HepG2 (cell line): ENCODE results near the gene DEFB121. TPM values are rescaled to one million over a fixed set of nuclear protein-coding genes. Genes with fewer than 3 reads are reported as not detected.
A peak's percentile ranks its signal among the peaks of the same experiment; 100 is the strongest.

Experiments used
- ASH2L ChIP-seq: fragments of 300-600, 200-600 bp; sonication (generic); IDR thresholded peaks from 2 replicates; pipeline ENCODE4 v1.7.0; 2017; ENCODE audit warnings: low read depth, mild to moderate bottlenecking, moderate library complexity, mixed read lengths, low read length; ENCODE audit not compliant: insufficient read length
- HNF4A ChIP-seq: sonication (generic); formaldehyde crosslinking; IDR thresholded peaks from 2 replicates; pipeline ENCODE4 v1.4.0; 2020; ENCODE audit warnings: missing genetic modification reagents
- HNF4G ChIP-seq, 2 experiments: sonication (generic) in 1 of 2; formaldehyde crosslinking in 1 of 2; IDR thresholded peaks; 2 replicates each; pipeline versions ENCODE4 v1.4.0 to v1.6.1; 2011 to 2020; ENCODE audit warnings: borderline replicate concordance in 2 of 2, low read depth in 2 of 2, mild to moderate bottlenecking in 2 of 2, low read length in 1 of 2, missing genetic modification reagents in 1 of 2, moderate library complexity in 1 of 2
- NCOA2 ChIP-seq: sonication (generic); formaldehyde crosslinking; IDR thresholded peaks from 2 replicates; pipeline ENCODE4 v1.8.0; 2022; ENCODE audit warnings: inconsistent platforms
- NCOR1 ChIP-seq: fragments of 200-600 bp; sonication (generic); IDR thresholded peaks from 2 replicates; pipeline ENCODE4 v1.7.0; 2017; ENCODE audit warnings: antibody characterized with exemption, low read length, borderline replicate concordance
- NR2F6 ChIP-seq, 2 experiments: IDR thresholded peaks; 2 replicates each; pipeline ENCODE4 v1.6.1; 2016; ENCODE audit warnings: antibody characterized with exemption in 1 of 2, mild to moderate bottlenecking in 1 of 2
- PHF21A ChIP-seq: sonication (generic); formaldehyde crosslinking; IDR thresholded peaks from 2 replicates; pipeline ENCODE4 v1.5.0; 2020; ENCODE audit warnings: mild to moderate bottlenecking, missing genetic modification reagents
- POLR2G ChIP-seq: fragments of 200-400 bp; formaldehyde crosslinking; IDR thresholded peaks from 2 replicates; pipeline ENCODE4 v1.6.1; 2018; ENCODE audit warnings: mild to moderate bottlenecking, low read depth, low read length, moderate library complexity
- RBFOX2 ChIP-seq: fragments of 200-400 bp; formaldehyde crosslinking; IDR thresholded peaks from 2 replicates; pipeline ENCODE4 v1.6.1; 2017; ENCODE audit warnings: low read depth, mild to moderate bottlenecking, low read length
- SOX13 ChIP-seq, 3 experiments: fragments of 450-650 bp in 1 of 3; sonication (generic) in 1 of 3; formaldehyde crosslinking in 1 of 3; IDR thresholded peaks in 2 of 3; conservative IDR thresholded peaks in 1 of 3; 2 replicates each; pipeline versions ENCODE4 v1.5.0 to v1.6.1; 2016 to 2020; ENCODE audit warnings: antibody characterized with exemption in 1 of 3, mild to moderate bottlenecking in 1 of 3, missing compliant biosample characterization in 1 of 3, missing genetic modification reagents in 1 of 3, moderate library complexity in 1 of 3
- SOX5 ChIP-seq: IDR thresholded peaks from 2 replicates; pipeline ENCODE4 v1.6.1; 2016; ENCODE audit warnings: borderline replicate concordance
- SRSF9 ChIP-seq: fragments of 200-400 bp; formaldehyde crosslinking; IDR thresholded peaks from 2 replicates; pipeline ENCODE4 v1.6.1; 2018; ENCODE audit warnings: borderline replicate concordance, mild to moderate bottlenecking, low read depth, low read length; ENCODE audit not compliant: insufficient read depth, poor library complexity, severe bottlenecking
- TCF7 ChIP-seq: sonication (generic); IDR thresholded peaks from 2 replicates; pipeline ENCODE4 v1.6.1; 2016; ENCODE audit warnings: antibody characterized with exemption, low read depth
- TCF7L2 ChIP-seq: IDR thresholded peaks from 2 replicates; pipeline ENCODE4 v1.6.1; 2011; ENCODE audit warnings: mild to moderate bottlenecking, low read depth, low read length, moderate library complexity
- ZFX ChIP-seq: sonication (generic); formaldehyde crosslinking; IDR thresholded peaks from 2 replicates; pipeline ENCODE4 v1.4.0; 2020; ENCODE audit warnings: mild to moderate bottlenecking, low read depth, missing genetic modification reagents, moderate library complexity
- ZNF331 ChIP-seq: sonication (generic); formaldehyde crosslinking; IDR thresholded peaks from 2 replicates; pipeline ENCODE4 v1.4.0; 2020; ENCODE audit warnings: missing genetic modification reagents
- polyA plus RNA-seq, 8 experiments: library from polyadenylated mRNA; depleted of rRNA in 3 of 8; stranded (reverse) in 7 of 8; unstranded in 1 of 8; fragments of >200 nt; fragmentation: Illumina TruSeq in 4 of 8; extraction: Trizol in 4 of 8; gene quantifications; 2 replicates each; pipeline versions ENCODE4 v1.2.1 to v1.2.3, GENCODE V29; 2011 to 2016; ENCODE audit warnings: low read depth in 4 of 8, missing spikeins in 1 of 8, mixed read lengths in 1 of 8; ENCODE audit not compliant: insufficient read depth in 1 of 8
- total RNA-seq, 5 experiments: library from RNA; depleted of rRNA; stranded (reverse); fragments of >200 nt; fragmentation: Illumina TruSeq; extraction: Trizol; gene quantifications; 2 replicates each; pipeline ENCODE4 v1.2.3, GENCODE V29; 2016; ENCODE audit warnings: low read depth in 1 of 5
- TF ChIP-seq, protein P1 (sequence below): sonication (generic); formaldehyde crosslinking; IDR thresholded peaks from 2 replicates; pipeline ENCODE4 v1.8.1; 2023; ENCODE audit warnings: mild to moderate bottlenecking, inconsistent platforms, moderate library complexity, missing genetic modification reagents, borderline replicate concordance
- TF ChIP-seq, protein P2 (sequence below): sonication (generic); formaldehyde crosslinking; IDR thresholded peaks from 2 replicates; pipeline ENCODE4 v1.8.1; 2023; ENCODE audit warnings: mild to moderate bottlenecking, missing genetic modification reagents
- TF ChIP-seq, protein P3 (sequence below): sonication (generic); formaldehyde crosslinking; IDR thresholded peaks from 2 replicates; pipeline ENCODE4 v1.4.0; 2020; ENCODE audit warnings: missing genetic modification reagents
- TF ChIP-seq, protein P4 (sequence below): sonication (generic); formaldehyde crosslinking; IDR thresholded peaks from 2 replicates; pipeline ENCODE4 v1.5.0; 2020; ENCODE audit warnings: mild to moderate bottlenecking, missing genetic modification reagents, moderate library complexity

The DEFB121 gene
- total and polyA plus RNA-seq, 2 of the 13 experiments (the other 11 are each of a cell fraction or from before 2014, with no cell fraction given), result not detected

DNA sequence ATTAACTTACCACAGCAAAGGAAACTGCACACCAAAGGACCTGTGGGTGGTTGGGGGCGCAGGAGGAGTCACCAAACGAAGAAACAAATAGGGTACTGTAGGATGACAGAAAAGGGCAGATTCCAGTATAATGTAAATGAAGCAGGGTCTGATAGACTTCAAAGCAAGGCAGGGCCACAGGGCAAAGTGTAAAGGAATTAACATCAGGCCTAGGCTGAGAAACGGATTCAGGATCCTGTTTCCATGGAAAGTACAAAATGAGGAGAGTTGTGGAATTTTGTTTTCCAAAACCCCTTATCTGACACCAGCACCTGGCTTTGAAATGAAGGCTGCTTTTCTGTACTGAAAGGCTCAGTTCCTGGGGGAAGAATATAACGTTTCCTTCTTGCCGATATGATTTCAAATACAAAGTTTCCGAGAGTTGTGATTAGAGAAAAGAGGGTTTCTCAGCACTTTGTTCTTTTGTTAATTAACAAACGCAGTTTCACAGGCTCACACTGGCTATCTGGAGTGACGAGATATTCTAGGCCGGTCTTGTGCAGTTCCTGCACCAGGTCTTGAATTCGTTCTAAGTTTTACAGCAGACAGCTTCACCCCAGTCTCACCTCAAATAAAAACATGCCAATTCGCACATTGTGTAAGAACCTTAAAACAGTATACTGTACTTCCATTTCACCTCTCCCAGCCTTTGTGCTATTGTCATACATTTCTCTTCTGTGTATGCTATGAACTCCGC, 40.2 kb upstream of the DEFB121 start (continued):
- TF ChIP-seq HNF4G (IDR thresholded peaks at IDR 0.05; ENCODE audit: borderline replicate concordance, low read depth, low read length) (peak; percentile 41; the same call in 1 of the 2 replicates), HNF4G (CRISPR knock-in tag; IDR thresholded peaks at IDR 0.05; ENCODE audit: borderline replicate concordance, low read depth) (no peak), PHF21A (CRISPR knock-in tag) (peak; percentile 48; the same call in 1 of the 2 replicates), NR2F6 (IDR thresholded peaks at IDR 0.05) (0 out of 2 replicates have a peak, but pooled peaks have one; percentile 38), NR2F6 (CRISPR knock-in tag; IDR thresholded peaks at IDR 0.05) (peak; percentile 53; the same call in 1 of the 2 replicates), ZNF331 (CRISPR knock-in tag) (0 out of 2 replicates have a peak, but pooled peaks have one; percentile 37), ZFX (peak; percentile 61; the same call in 1 of the 2 replicates), TCF7 (peak; percentile 74), RBFOX2 (peak; percentile 60; the same call in 1 of the 2 replicates), SOX13 (IDR thresholded peaks at IDR 0.05) (no peak), SOX13 (CRISPR knock-in tag; conservative IDR thresholded peaks at IDR 0.05 in 1 of 2, IDR thresholded peaks at IDR 0.05 in 1 of 2) (peak in 1 of 2 experiments; percentile 53; a peak in 1 of 4 replicates), POLR2G (0 out of 2 replicates have a peak, but pooled peaks have one; percentile 37), TCF7L2 (peak; percentile 59; the same call in 1 of the 2 replicates), NCOA2 (CRISPR knock-in tag) (peak; percentile 29; the same call in 1 of the 2 replicates), SRSF9 (no peak), SOX5 (CRISPR knock-in tag) (peak; percentile 14; the same call in 1 of the 2 replicates), ASH2L (peak; percentile 34), NCOR1 (peak; percentile 67; the same call in 1 of the 2 replicates), HNF4A (peak; percentile 33; the same call in 1 of the 2 replicates)
- TF ChIP-seq, protein P1, sequence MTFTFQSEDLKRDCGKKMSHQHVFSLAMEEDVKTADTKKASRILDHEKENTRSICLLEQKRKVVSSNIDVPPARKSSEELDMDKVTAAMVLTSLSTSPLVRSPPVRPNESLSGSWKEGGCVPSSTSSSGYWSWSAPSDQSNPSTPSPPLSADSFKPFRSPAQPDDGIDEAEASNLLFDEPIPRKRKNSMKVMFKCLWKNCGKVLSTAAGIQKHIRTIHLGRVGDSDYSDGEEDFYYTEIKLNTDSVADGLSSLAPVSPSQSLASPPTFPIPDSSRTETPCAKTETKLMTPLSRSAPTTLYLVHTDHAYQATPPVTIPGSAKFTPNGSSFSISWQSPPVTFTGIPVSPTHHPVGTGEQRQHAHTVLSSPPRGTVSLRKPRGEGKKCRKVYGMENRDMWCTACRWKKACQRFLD (CRISPR knock-in tag), result no peak
- TF ChIP-seq, protein P2, sequence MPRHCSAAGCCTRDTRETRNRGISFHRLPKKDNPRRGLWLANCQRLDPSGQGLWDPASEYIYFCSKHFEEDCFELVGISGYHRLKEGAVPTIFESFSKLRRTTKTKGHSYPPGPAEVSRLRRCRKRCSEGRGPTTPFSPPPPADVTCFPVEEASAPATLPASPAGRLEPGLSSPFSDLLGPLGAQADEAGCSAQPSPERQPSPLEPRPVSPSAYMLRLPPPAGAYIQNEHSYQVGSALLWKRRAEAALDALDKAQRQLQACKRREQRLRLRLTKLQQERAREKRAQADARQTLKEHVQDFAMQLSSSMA (CRISPR knock-in tag), result no peak
- TF ChIP-seq, protein P3, sequence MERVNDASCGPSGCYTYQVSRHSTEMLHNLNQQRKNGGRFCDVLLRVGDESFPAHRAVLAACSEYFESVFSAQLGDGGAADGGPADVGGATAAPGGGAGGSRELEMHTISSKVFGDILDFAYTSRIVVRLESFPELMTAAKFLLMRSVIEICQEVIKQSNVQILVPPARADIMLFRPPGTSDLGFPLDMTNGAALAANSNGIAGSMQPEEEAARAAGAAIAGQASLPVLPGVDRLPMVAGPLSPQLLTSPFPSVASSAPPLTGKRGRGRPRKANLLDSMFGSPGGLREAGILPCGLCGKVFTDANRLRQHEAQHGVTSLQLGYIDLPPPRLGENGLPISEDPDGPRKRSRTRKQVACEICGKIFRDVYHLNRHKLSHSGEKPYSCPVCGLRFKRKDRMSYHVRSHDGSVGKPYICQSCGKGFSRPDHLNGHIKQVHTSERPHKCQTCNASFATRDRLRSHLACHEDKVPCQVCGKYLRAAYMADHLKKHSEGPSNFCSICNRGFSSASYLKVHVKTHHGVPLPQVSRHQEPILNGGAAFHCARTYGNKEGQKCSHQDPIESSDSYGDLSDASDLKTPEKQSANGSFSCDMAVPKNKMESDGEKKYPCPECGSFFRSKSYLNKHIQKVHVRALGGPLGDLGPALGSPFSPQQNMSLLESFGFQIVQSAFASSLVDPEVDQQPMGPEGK (CRISPR knock-in tag), result 0 out of 2 replicates have a peak, but pooled peaks have one; percentile 23
- TF ChIP-seq, protein P4, sequence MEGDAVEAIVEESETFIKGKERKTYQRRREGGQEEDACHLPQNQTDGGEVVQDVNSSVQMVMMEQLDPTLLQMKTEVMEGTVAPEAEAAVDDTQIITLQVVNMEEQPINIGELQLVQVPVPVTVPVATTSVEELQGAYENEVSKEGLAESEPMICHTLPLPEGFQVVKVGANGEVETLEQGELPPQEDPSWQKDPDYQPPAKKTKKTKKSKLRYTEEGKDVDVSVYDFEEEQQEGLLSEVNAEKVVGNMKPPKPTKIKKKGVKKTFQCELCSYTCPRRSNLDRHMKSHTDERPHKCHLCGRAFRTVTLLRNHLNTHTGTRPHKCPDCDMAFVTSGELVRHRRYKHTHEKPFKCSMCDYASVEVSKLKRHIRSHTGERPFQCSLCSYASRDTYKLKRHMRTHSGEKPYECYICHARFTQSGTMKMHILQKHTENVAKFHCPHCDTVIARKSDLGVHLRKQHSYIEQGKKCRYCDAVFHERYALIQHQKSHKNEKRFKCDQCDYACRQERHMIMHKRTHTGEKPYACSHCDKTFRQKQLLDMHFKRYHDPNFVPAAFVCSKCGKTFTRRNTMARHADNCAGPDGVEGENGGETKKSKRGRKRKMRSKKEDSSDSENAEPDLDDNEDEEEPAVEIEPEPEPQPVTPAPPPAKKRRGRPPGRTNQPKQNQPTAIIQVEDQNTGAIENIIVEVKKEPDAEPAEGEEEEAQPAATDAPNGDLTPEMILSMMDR (CRISPR knock-in tag), result peak; percentile 10; the same call in 1 of the 2 replicates
